ENCODE results near the gene GNG12. TPM values are rescaled to one million over a fixed set of nuclear protein-coding genes. Genes with fewer than 3 reads are reported as not detected.
A peak's percentile ranks its signal among the peaks of the same experiment; 100 is the strongest.

The GNG12 gene
- polyA plus RNA-seq, 1 donor (not counting 4 experiments of a cell fraction or from before 2014, with no cell fraction given), result 208 TPM

DNA sequence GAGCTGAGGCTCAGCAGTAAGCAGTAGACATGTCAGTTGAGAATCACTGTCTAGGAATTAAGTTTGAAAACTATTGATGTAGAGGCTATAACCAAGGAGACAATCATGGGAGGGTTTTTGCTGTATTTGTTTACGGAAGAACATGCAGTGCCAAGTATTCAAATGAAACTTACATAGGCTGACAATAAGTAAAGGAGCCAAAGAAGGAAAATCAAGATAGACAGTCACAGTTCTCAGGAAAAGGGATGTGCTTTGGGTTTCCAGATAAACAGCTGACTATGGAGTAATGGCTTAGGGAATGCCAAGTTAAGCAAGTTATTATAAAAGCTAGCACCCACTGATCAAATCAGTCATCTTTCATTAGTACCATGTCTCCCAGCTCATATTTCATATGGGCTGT lies 21.5 kb downstream of the GNG12 start:
- H3K27ac ChIP-seq (ENCODE audit: control insufficient read depth, insufficient read depth, low read length), result no peak overlapping the region
- H3K4me2 ChIP-seq (ENCODE audit: control insufficient read depth, extremely low read depth, insufficient read depth, low read depth, low read length), result no peak overlapping the region
- DNase-seq (ENCODE audit: low read depth, low spot score), result no peak
- dilution Hi-C loops (cut with MboI; ENCODE audit: extremely low pct_ligation_motif_present, low sequenced_read_pairs), result no loop called here
- no peaks in the 10 kb centered on the region for H3K36me3 ChIP-seq (ENCODE audit: control insufficient read depth in 2 of 2, extremely low read depth in 1 of 2, insufficient read depth in 2 of 2, low read length in 2 of 2)
- peaks cover 8% of the 10 kb centered on the region for H4K20me1 ChIP-seq (ENCODE audit: control insufficient read depth, extremely low read depth, insufficient read depth, low read length)
- no peak for FAIRE-seq
- peaks cover 4% of the 10 kb centered on the region for H3K9me1 ChIP-seq (ENCODE audit: control insufficient read depth, extremely low read depth, insufficient read depth, low read length)
- TF ChIP-seq EZH2 (IDR thresholded peaks at IDR 0.05; ENCODE audit: low read length) (no peak), CTCF (optimal IDR thresholded peaks at IDR 0.05 in 1 of 3, IDR thresholded peaks at IDR 0.05 in 1 of 3, conservative IDR thresholded peaks at IDR 0.05 in 1 of 3; ENCODE audit: extremely low read depth in 1 of 3, insufficient read depth in 2 of 3, low read length in 3 of 3) (no peak)
- no peak overlapping the region for H3K4me3 ChIP-seq (ENCODE audit: control insufficient read depth in 2 of 3, extremely low read depth in 1 of 3, insufficient read depth in 2 of 3, low read depth in 1 of 3, low read length in 3 of 3)
- H3K9ac ChIP-seq (ENCODE audit: control insufficient read depth, extremely low read depth, insufficient read depth, low read length), result no peak overlapping the region
- no peak overlapping the region for H2AFZ ChIP-seq (ENCODE audit: control insufficient read depth, low read length)
- no peaks in the 10 kb centered on the region for H3K9me3 ChIP-seq (ENCODE audit: control insufficient read depth, low read depth, low read length)
- no peaks in the 10 kb centered on the region for H3K27me3 ChIP-seq (ENCODE audit: control insufficient read depth, extremely low read depth, insufficient read depth, low read length)
- peaks cover 28% of the 10 kb centered on the region for H3K4me1 ChIP-seq (ENCODE audit: control insufficient read depth, extremely low read depth, insufficient read depth, low read length)
- peaks cover 99% of the 10 kb centered on the region for H3K79me2 ChIP-seq (ENCODE audit: control insufficient read depth, insufficient read depth, low read length)

DNA sequence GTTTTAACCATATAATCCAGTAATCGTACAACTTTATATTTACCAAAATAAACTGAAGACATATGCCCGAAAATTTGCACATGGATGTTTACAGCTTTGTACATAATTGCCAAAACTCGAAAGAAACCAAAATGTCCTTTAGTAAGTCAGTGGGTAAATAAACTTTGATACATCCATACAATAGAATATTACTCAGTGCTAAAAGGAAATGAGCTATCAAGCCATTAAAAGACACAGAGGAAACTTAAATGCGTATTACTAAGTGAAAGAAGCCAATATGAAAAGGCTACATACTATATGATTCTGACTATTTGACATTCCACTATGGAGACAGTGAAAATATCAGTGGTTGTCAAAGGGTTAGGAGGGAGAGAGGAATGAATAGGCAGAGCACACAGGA lies 23.4 kb downstream of the GNG12 start:
- Histone ChIP-seq H3K4me1 (ENCODE audit: control insufficient read depth, extremely low read depth, insufficient read depth, low read length) (peaks cover 12% of the 10 kb centered on the region), H3K79me2 (ENCODE audit: control insufficient read depth, insufficient read depth, low read length) (peaks cover 99% of the 10 kb centered on the region), H3K27ac (ENCODE audit: control insufficient read depth, insufficient read depth, low read length) (no peak overlapping the region), H3K36me3 (ENCODE audit: control insufficient read depth in 2 of 2, extremely low read depth in 1 of 2, insufficient read depth in 2 of 2, low read length in 2 of 2) (no peaks in the 10 kb centered on the region), H3K27me3 (ENCODE audit: control insufficient read depth, extremely low read depth, insufficient read depth, low read length) (no peaks in the 10 kb centered on the region), H3K9me3 (ENCODE audit: control insufficient read depth, low read depth, low read length) (no peaks in the 10 kb centered on the region), H2AFZ (ENCODE audit: control insufficient read depth, low read length) (no peak overlapping the region), H4K20me1 (ENCODE audit: control insufficient read depth, extremely low read depth, insufficient read depth, low read length) (no peaks in the 10 kb centered on the region), H3K9ac (ENCODE audit: control insufficient read depth, extremely low read depth, insufficient read depth, low read length) (no peak overlapping the region), H3K4me2 (ENCODE audit: control insufficient read depth, extremely low read depth, insufficient read depth, low read depth, low read length) (no peak overlapping the region), H3K4me3 (ENCODE audit: control insufficient read depth in 2 of 3, extremely low read depth in 1 of 3, insufficient read depth in 2 of 3, low read depth in 1 of 3, low read length in 3 of 3) (no peak overlapping the region), H3K9me1 (ENCODE audit: control insufficient read depth, extremely low read depth, insufficient read depth, low read length) (no peaks in the 10 kb centered on the region)
- DNase-seq (ENCODE audit: low read depth, low spot score), result no peak
- dilution Hi-C loops (cut with MboI; ENCODE audit: extremely low pct_ligation_motif_present, low sequenced_read_pairs), result no loop called here
- TF ChIP-seq EZH2 (IDR thresholded peaks at IDR 0.05; ENCODE audit: low read length) (no peak), CTCF (optimal IDR thresholded peaks at IDR 0.05 in 1 of 3, IDR thresholded peaks at IDR 0.05 in 1 of 3, conservative IDR thresholded peaks at IDR 0.05 in 1 of 3; ENCODE audit: extremely low read depth in 1 of 3, insufficient read depth in 2 of 3, low read length in 3 of 3) (no peak)
- FAIRE-seq, result peak; percentile 43

All from keratinocyte (primary cell).